Adipose tissue (tissue), 3 donors: ENCODE results near the gene GMDS. TPM values are rescaled to one million over a fixed set of nuclear protein-coding genes. Genes with fewer than 3 reads are reported as not detected.

Experiments
- H3K27ac ChIP-seq: one replicate; pipeline ENCODE4 v1.5.1; 2013; ENCODE audit warnings: low read depth, low read length
- whole genome bisulfite sequencing, 3 donors: extraction: QIAGEN DNeasy Blood & Tissue Kit; methylation state at CpG; one replicate each; pipeline ENCODE4 v1.1.7; 2013; 5-methylcytosine and 5-hydroxymethylcytosine counted together
- polyA plus RNA-seq, 3 donors: library from polyadenylated mRNA; stranded (reverse); fragments of 200-250 nt; gene quantifications; one replicate each; pipeline ENCODE4 v1.2.3, GENCODE V29; 2013
- donor health status: healthy with polysubstance abuse.
- donor health status: Bipolar disorder and iron deficiency.
- donor health status: healthy.

GMDS gene
- polyA plus RNA-seq, 3 donors: 13.6 to 21.4 (median 14.9) TPM

GRCh38 chr6:2216794-2217383 lies 28.5 kb downstream of the GMDS start:
- WGBS, 3 donors: 78 to 95% (median 94%) methylated on average over 13 of the region's 13 CpGs
- H3K27ac ChIP-seq: no peak overlapping the region

GRCh38 chr6:2215342-2215741 lies 30.1 kb downstream of the GMDS start:
- WGBS, 3 donors: 59 to 90% (median 79%) methylated on average over 3 of the region's 3 CpGs

GRCh38 chr6:2213086-2213485 lies 32.3 kb downstream of the GMDS start:
- 84 to 93% (median 90%) methylated on average over 2 of the region's 2 CpGs for WGBS, 3 donors
- H3K27ac ChIP-seq: no peak overlapping the region

More at GRCh38 chr6:2215342-2215741, 30.1 kb downstream of the GMDS start:
- no peak overlapping the region for H3K27ac ChIP-seq

GRCh38 chr6:2209226-2209809 lies 36.1 kb downstream of the GMDS start:
- H3K27ac ChIP-seq: no peak overlapping the region
- 44 to 68% (median 65%) methylated on average over 6 of the region's 6 CpGs for WGBS, 3 donors

GRCh38 chr6:2208468-2208867 lies 36.9 kb downstream of the GMDS start:
- 76 to 87% (median 84%) methylated on average over 3 of the region's 3 CpGs for WGBS, 3 donors

GRCh38 chr6:2205396-2205795 lies 40.0 kb downstream of the GMDS start:
- 83 to 95% (median 93%) methylated on average over 3 of the region's 3 CpGs for WGBS, 3 donors
- no peak overlapping the region for H3K27ac ChIP-seq

More at GRCh38 chr6:2208468-2208867, 36.9 kb downstream of the GMDS start:
- H3K27ac ChIP-seq: no peak overlapping the region

GRCh38 chr6:2204272-2204671 lies 41.1 kb downstream of the GMDS start:
- WGBS, 3 donors: 63 to 86% (median 81%) methylated on average over 2 of the region's 2 CpGs
- no peak overlapping the region for H3K27ac ChIP-seq

- no peak overlapping the region for H3K27ac ChIP-seq
- 48 to 63% (median 63%) methylated on average over 3 of the region's 3 CpGs for WGBS, 3 donors
Observed at GRCh38 chr6:2203264-2203663, 42.1 kb downstream of the GMDS start.

- WGBS, 3 donors: 82 to 89% (median 88%) methylated on average over 4 of the region's 4 CpGs
- no peak overlapping the region for H3K27ac ChIP-seq
Observed at GRCh38 chr6:2197984-2198383, 47.4 kb downstream of the GMDS start.

GRCh38 chr6:2197177-2197671 lies 48.2 kb downstream of the GMDS start:
- H3K27ac ChIP-seq: no peak overlapping the region
- WGBS, 3 donors: 66 to 83% (median 73%) methylated on average over 7 of the region's 7 CpGs

- H3K27ac ChIP-seq: no peak overlapping the region
- 5 to 9% (median 8%) methylated on average over 1 of the region's 1 CpG for WGBS, 3 donors
Observed at GRCh38 chr6:2196079-2196679, 49.2 kb downstream of the GMDS start.

GRCh38 chr6:2194643-2195042 lies 50.8 kb downstream of the GMDS start:
- H3K27ac ChIP-seq: no peak overlapping the region
- 81 to 91% (median 81%) methylated on average over 4 of the region's 4 CpGs for WGBS, 3 donors

- H3K27ac ChIP-seq: no peak overlapping the region
- WGBS, 3 donors: 90 to 95% (median 95%) methylated on average over 5 of the region's 5 CpGs
Observed at GRCh38 chr6:2193931-2194330, 51.5 kb downstream of the GMDS start.

GRCh38 chr6:2192976-2193375 lies 52.4 kb downstream of the GMDS start:
- no peak overlapping the region for H3K27ac ChIP-seq
- 56 to 91% (median 69%) methylated on average over 5 of the region's 5 CpGs for WGBS, 3 donors

- WGBS, 3 donors: 96 to 99% (median 98%) methylated on average over 8 to 9 of the region's 9 CpGs
- H3K27ac ChIP-seq: no peak overlapping the region
Observed at GRCh38 chr6:2191390-2191740, 54.0 kb downstream of the GMDS start.

- WGBS, 3 donors: 96 to 98% (median 97%) methylated on average over 18 to 24 of the region's 24 CpGs
Observed at GRCh38 chr6:2190661-2191389, 54.6 kb downstream of the GMDS start.

GRCh38 chr6:2188856-2189384 lies 56.5 kb downstream of the GMDS start:
- no peak overlapping the region for H3K27ac ChIP-seq
- 66 to 74% (median 69%) methylated on average over 3 of the region's 3 CpGs for WGBS, 3 donors

More at GRCh38 chr6:2190661-2191389, 54.6 kb downstream of the GMDS start:
- no peak overlapping the region for H3K27ac ChIP-seq

- H3K27ac ChIP-seq: no peak overlapping the region
- 94 to 98% (median 95%) methylated on average over 5 of the region's 5 CpGs for WGBS, 3 donors
Observed at GRCh38 chr6:2188397-2188796, 57.0 kb downstream of the GMDS start.

- 72 to 77% (median 72%) methylated on average over 3 of the region's 3 CpGs for WGBS, 3 donors
- no peak overlapping the region for H3K27ac ChIP-seq
Observed at GRCh38 chr6:2187826-2188225, 57.6 kb downstream of the GMDS start.
